Transverse colon (tissue), 4 donors: ENCODE data around the gene CCM2L. TPM values are rescaled to one million over a fixed set of nuclear protein-coding genes. Genes with fewer than 3 reads are reported as not detected.

Source experiments
- DNase-seq: peaks from one replicate; pipeline ENCODE4 v3.0.0-alpha.2; 2019
- H3K27ac ChIP-seq, 4 donors: fragments of 200-600 bp; sonication (generic); 2 replicates each; pipeline ENCODE4 v1.5.1; 2016 to 2018; ENCODE audit warnings: inconsistent platforms in 4 of 4
- H3K27me3 ChIP-seq: fragments of 200-600 bp; sonication (generic); 2 replicates; pipeline ENCODE4 v1.5.1; 2017; ENCODE audit warnings: inconsistent platforms
- H3K36me3 ChIP-seq, 4 donors: fragments of 200-600 bp; sonication (generic); 2 replicates each; pipeline ENCODE4 v1.5.1; 2017 to 2019; ENCODE audit warnings: inconsistent platforms in 4 of 4
- H3K4me1 ChIP-seq, 4 donors: fragments of 200-600 bp; sonication (generic); 2 replicates each; pipeline ENCODE4 v1.5.1; 2017 to 2020; ENCODE audit warnings: inconsistent platforms in 4 of 4
- H3K4me3 ChIP-seq, 4 donors: fragments of 200-600 bp; sonication (generic); 1 replicate in 1 of 4; 2 replicates in 3 of 4; pipeline versions ENCODE4 v1.5.1 to v1.6.1; 2017 to 2019; ENCODE audit warnings: inconsistent platforms in 4 of 4
- H3K9me3 ChIP-seq, 2 donors: fragments of 200-600 bp; sonication (generic); 2 replicates each; pipeline ENCODE4 v1.5.1; 2017 to 2019; ENCODE audit warnings: inconsistent platforms in 2 of 2
- EP300 ChIP-seq: sonication (generic); formaldehyde crosslinking; IDR thresholded peaks from one replicate; pipeline ENCODE4 v1.6.1; 2017; ENCODE audit warnings: antibody characterized with exemption, low read depth
- POLR2A ChIP-seq: fragments of 450-650 bp; IDR thresholded peaks from one replicate; pipeline ENCODE4 v1.6.1; 2016; ENCODE audit warnings: antibody characterized with exemption, mild to moderate bottlenecking, moderate library complexity
- POLR2AphosphoS5 ChIP-seq, 3 donors: sonication (generic); formaldehyde crosslinking; IDR thresholded peaks; one replicate each; pipeline ENCODE4 v1.6.1; 2016; ENCODE audit warnings: antibody characterized with exemption in 3 of 3
- WGBS, 2 donors: methylation state at CpG; one replicate each; pipeline ENCODE4 v1.1.5; 2018; ENCODE audit warnings: low coverage in 1 of 2; 5-methylcytosine and 5-hydroxymethylcytosine counted together
- in situ Hi-C, 4 donors: fragments of 200-750 bp; cut with MboI; loops; one replicate each; pipeline versions ENCODE4 v1.15.0 to v1.15.1; 2017; ENCODE audit warnings: low sequenced_read_pairs in 3 of 4, low pct_ligation_motif_present in 1 of 4, low pct_unique_long_range_greater_than_20kb in 1 of 4
- intact Hi-C: fragments of 100-400 bp; cut with DNase I; formaldehyde crosslinking; loops from one replicate; pipeline ENCODE4 v1.15.1; 2023; ENCODE audit warnings: low total_unique reads
- total RNA-seq, 4 donors: library from RNA; depleted of rRNA; stranded (reverse); fragments of >200 nt; gene quantifications; one replicate each; pipeline ENCODE4 v1.1.0, GENCODE V29; 2016
- TF ChIP-seq, protein P1 (sequence below), 5 experiments: fragments of 200-600 bp in 3 of 5; fragments of 450-650 bp in 2 of 5; sonication (generic) in 3 of 5; IDR thresholded peaks; 1 replicate in 2 of 5; 2 replicates in 3 of 5; pipeline ENCODE4 v1.5.1; 2016 to 2017; ENCODE audit warnings: antibody characterized with exemption in 5 of 5, inconsistent platforms in 3 of 5, mild to moderate bottlenecking in 2 of 5, moderate library complexity in 1 of 5

Gene CCM2L
- total RNA-seq, 4 donors from 2014 or later, result 1.7 to 4.9 (median 3.0) TPM

GRCh38 chr20:32053648-32054047 is 43.4 kb downstream of the CCM2L start:
- H3K27me3 ChIP-seq, result peaks cover 89% of the 10 kb centered on the region

DNA sequence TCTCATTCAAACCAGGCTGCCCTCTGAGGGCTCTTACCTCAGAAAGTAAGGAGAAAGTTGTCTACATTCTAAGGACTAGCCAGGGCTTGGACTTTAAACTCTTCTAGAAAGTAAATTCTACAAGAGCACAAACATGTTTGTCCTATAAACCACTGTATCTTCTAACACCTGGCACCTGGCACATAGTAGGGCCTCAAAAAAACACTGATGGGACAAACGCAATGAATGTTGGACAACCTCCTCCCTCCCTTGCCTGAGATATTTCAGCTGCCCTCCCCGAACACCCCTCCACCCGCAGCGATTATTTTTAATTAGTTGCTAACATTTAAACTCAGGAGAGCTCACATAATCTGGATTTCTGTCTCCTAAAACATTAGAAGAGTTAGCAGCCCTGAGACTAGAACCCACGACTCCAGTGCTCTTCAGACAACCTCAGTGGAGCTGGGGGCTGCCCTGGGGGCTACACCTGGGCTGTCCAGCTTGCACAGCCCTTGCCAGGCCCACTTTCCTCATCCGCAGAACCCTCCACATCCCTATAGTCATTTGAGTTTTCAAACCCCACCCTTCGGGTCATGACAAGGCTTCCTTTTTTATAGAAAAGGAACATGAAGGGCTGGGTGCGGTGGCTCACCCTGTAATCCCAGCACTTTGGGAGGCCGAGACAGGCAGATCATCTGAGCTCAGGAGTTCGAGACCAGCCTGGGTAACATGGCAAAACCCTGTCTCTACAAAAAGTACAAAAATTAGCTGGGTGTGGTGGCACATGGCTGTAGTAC is 46.7 kb downstream of the CCM2L start:
- Histone ChIP-seq H3K36me3 (no peaks in the 10 kb centered on the region), H3K27ac (no peak overlapping the region), H3K9me3 (no peaks in the 10 kb centered on the region), H3K4me1 (peaks cover 0 to 12% (median 9%) of the 10 kb centered on the region in 4 donors), H3K4me3 (no peak overlapping the region), H3K27me3 (peaks cover 66% of the 10 kb centered on the region)
- TF ChIP-seq EP300, result no peak
- TF ChIP-seq POLR2A, result no peak
- TF ChIP-seq, protein P1, sequence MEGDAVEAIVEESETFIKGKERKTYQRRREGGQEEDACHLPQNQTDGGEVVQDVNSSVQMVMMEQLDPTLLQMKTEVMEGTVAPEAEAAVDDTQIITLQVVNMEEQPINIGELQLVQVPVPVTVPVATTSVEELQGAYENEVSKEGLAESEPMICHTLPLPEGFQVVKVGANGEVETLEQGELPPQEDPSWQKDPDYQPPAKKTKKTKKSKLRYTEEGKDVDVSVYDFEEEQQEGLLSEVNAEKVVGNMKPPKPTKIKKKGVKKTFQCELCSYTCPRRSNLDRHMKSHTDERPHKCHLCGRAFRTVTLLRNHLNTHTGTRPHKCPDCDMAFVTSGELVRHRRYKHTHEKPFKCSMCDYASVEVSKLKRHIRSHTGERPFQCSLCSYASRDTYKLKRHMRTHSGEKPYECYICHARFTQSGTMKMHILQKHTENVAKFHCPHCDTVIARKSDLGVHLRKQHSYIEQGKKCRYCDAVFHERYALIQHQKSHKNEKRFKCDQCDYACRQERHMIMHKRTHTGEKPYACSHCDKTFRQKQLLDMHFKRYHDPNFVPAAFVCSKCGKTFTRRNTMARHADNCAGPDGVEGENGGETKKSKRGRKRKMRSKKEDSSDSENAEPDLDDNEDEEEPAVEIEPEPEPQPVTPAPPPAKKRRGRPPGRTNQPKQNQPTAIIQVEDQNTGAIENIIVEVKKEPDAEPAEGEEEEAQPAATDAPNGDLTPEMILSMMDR (IDR thresholded peaks at IDR 0.05), result no peak
- TF ChIP-seq POLR2AphosphoS5 (IDR thresholded peaks at IDR 0.05), result no peak
- 57 to 77% methylated on average over 4 to 10 of the region's 10 CpGs for WGBS, 2 donors
- in situ Hi-C loops, result no loop called here
- intact Hi-C loops, result no loop called here
- no peak for DNase-seq

More at GRCh38 chr20:32053648-32054047, 43.4 kb downstream of the CCM2L start:
- in situ Hi-C loops (no loop called here), intact Hi-C loops (no loop called here)
- Histone ChIP-seq H3K36me3 (no peaks in the 10 kb centered on the region), H3K4me1 (peaks cover 0 to 17% (median 9%) of the 10 kb centered on the region in 4 donors), H3K27ac (peak overlapping the region in 1 of 4 donors; percentile 44), H3K9me3 (no peaks in the 10 kb centered on the region), H3K4me3 (no peak overlapping the region)
- TF ChIP-seq POLR2AphosphoS5 (IDR thresholded peaks at IDR 0.05) (no peak), POLR2A (no peak), EP300 (no peak)
- TF ChIP-seq, protein P1 (IDR thresholded peaks at IDR 0.05), result no peak
- WGBS, 2 donors, result 56 to 65% methylated on average over 2 to 3 of the region's 3 CpGs
- DNase-seq, result no peak

- WGBS, 2 donors, result 33 to 67% methylated on average over 1 to 8 of the region's 8 CpGs
- TF ChIP-seq POLR2AphosphoS5 (IDR thresholded peaks at IDR 0.05), result no peak
- TF ChIP-seq, protein P1 (IDR thresholded peaks at IDR 0.05), result no peak
- no peak for TF ChIP-seq POLR2A
- intact Hi-C loops (no loop called here), in situ Hi-C loops (no loop called here)
- Histone ChIP-seq H3K4me3 (no peak overlapping the region), H3K4me1 (peaks cover 0 to 4% (median 2%) of the 10 kb centered on the region in 4 donors), H3K27me3 (peaks cover 57% of the 10 kb centered on the region), H3K9me3 (no peaks in the 10 kb centered on the region), H3K36me3 (no peaks in the 10 kb centered on the region), H3K27ac (no peak overlapping the region)
- no peak for DNase-seq
These were observed 47.5 kb downstream of the CCM2L start for GRCh38 chr20:32057656-32058184.

DNA sequence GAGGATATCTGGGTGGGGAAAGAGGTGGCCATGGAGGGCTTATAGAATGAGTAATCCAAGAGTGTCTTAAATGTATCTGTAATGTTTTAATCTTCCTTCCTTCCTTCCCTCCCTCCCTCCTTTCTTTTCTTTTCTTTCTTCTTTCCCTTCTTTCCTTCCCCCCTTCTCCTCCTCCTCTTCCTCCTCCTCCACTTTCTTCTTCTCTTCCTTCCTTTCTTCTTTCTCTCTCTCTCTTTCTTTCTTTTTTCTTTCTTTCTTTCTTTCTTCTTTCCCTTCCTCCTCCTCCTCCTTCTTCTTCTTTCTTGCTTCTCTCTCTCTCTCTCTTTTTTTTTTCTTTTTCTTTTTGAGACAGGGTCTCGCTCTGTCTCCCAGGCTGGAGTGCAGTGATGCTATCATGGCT is 49.0 kb downstream of the CCM2L start:
- WGBS, 2 donors, result 79% methylated on average over 1 of the region's 1 CpG; no CpG with 5 or more reads in 1 of the 2 donors

More for the DNA sequence above, 49.0 kb downstream of the CCM2L start:
- H3K9me3 ChIP-seq, result no peaks in the 10 kb centered on the region
- DNase-seq, result no peak
- no peak overlapping the region for H3K27ac ChIP-seq
- TF ChIP-seq, protein P1 (IDR thresholded peaks at IDR 0.05), result no peak
- no peak for TF ChIP-seq EP300
- H3K27me3 ChIP-seq, result peaks cover 43% of the 10 kb centered on the region
- H3K4me3 ChIP-seq, result no peak overlapping the region
- no peaks in the 10 kb centered on the region for H3K4me1 ChIP-seq
- no peaks in the 10 kb centered on the region for H3K36me3 ChIP-seq
- in situ Hi-C loops, result no loop called here
- intact Hi-C loops, result no loop called here
